Muscle of arm (tissue), 12 donors: ENCODE data around the gene CCDC127. TPM values are rescaled to one million over a fixed set of nuclear protein-coding genes. Genes with fewer than 3 reads are reported as not detected.
"Not testable (repeated sequence)": the region's sequence is repeated elsewhere in the genome, so short reads cannot be mapped to it uniquely, and the experiment has no call there.

ENCODE experiments used
- DNase-seq: peaks from one replicate; pipeline ENCODE4 v3.0.0-alpha.2; 2013
- polyA plus RNA-seq, 12 donors: library from polyadenylated mRNA; unstranded; fragments of 120-200 nt; gene quantifications; one replicate each; pipeline ENCODE4 v1.2.1, GENCODE V29; 2013; ENCODE audit not compliant: insufficient read length in 12 of 12

Gene CCDC127
- polyA plus RNA-seq, 12 donors, result 8.4 to 12.1 (median 9.2) TPM; not detected in 1

GRCh38 chr5:204966-205670 is 12.8 kb downstream of the CCDC127 start:
- DNase-seq, result no peak

GRCh38 chr5:204462-204861 is 13.5 kb downstream of the CCDC127 start:
- no peak for DNase-seq

GRCh38 chr5:204001-204400 is 14.0 kb downstream of the CCDC127 start:
- DNase-seq, result no peak

- DNase-seq, result no peak
These were observed 14.6 kb downstream of the CCDC127 start for GRCh38 chr5:203246-203930.

GRCh38 chr5:201672-202071 is 16.3 kb downstream of the CCDC127 start:
- no peak for DNase-seq

- no peak for DNase-seq
These were observed 17.0 kb downstream of the CCDC127 start for GRCh38 chr5:200985-201384.

- DNase-seq, result no peak
These were observed 17.9 kb downstream of the CCDC127 start for GRCh38 chr5:199950-200645.

GRCh38 chr5:199197-199949 is 18.6 kb downstream of the CCDC127 start:
- no peak for DNase-seq

- no peak for DNase-seq
These were observed 19.3 kb downstream of the CCDC127 start for GRCh38 chr5:198516-199196.

- DNase-seq, result no peak
These were observed 20.0 kb downstream of the CCDC127 start for GRCh38 chr5:197892-198489.

- DNase-seq, result not testable (repeated sequence)
These were observed 20.9 kb downstream of the CCDC127 start for GRCh38 chr5:197031-197430.

GRCh38 chr5:196350-196749 is 21.6 kb downstream of the CCDC127 start:
- no peak for DNase-seq

- no peak for DNase-seq
These were observed 22.4 kb downstream of the CCDC127 start for GRCh38 chr5:195401-196160.

GRCh38 chr5:194603-195209 is 23.2 kb downstream of the CCDC127 start:
- DNase-seq, result no peak

GRCh38 chr5:194102-194501 is 23.9 kb downstream of the CCDC127 start:
- no peak for DNase-seq

- DNase-seq, result no peak
These were observed 24.8 kb downstream of the CCDC127 start for GRCh38 chr5:192970-193831.

- no peak for DNase-seq
These were observed 25.3 kb downstream of the CCDC127 start for GRCh38 chr5:192691-192969.

GRCh38 chr5:191949-192690 is 25.8 kb downstream of the CCDC127 start:
- DNase-seq, result no peak
